Kidney capillary endothelial cell (primary cell): ENCODE data around the gene TRIB2.

Source experiments
- DNase-seq: peaks from one replicate; pipeline ENCODE4 v3.0.0-alpha.2; 2018; ENCODE audit warnings: low spot score

Gene TRIB2

GRCh38 chr2:12720754-12721378, 4.1 kb downstream of the TRIB2 start:
- no peak for DNase-seq

DNA sequence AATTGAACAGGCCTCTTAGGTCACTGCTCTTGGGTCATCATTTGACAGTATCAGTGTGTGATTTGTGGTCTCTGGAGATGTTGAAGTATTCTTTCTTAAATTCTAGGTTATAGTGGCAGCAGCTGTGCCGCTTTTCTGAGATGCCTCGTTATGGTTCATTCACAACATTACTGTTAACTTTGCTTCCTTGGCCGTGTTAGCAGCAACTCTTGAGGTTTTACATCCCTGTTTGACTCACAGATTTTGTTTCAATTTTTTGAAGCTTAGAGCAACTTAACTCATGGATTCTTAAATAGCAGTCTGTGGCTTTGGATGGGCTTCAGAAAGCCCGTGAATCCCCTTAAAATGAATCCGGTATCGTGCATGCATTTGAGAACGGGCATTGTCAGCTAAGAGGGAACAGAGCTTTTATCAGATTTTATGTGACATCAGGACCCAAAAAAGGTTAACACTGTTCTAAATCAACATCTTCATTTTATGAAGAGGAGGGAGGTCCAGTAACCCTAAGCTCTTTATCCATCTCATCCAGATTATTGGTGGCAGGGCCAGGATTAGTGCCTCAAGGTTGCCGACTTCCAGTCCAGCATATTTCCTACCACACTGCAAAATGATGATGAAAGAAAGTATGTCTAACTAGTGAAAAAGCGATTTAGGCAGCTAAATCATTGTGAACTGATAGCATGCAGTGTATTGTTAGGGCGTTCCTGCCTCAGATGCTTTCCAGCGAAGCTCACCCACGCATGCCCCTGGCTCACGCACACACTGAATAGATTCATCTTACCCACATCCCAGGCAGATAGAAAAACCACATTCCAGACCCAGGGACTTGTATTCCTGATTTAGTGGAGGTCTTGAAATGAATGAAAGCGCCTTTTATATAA, 5.1 kb downstream of the TRIB2 start:
- DNase-seq = no peak

DNA sequence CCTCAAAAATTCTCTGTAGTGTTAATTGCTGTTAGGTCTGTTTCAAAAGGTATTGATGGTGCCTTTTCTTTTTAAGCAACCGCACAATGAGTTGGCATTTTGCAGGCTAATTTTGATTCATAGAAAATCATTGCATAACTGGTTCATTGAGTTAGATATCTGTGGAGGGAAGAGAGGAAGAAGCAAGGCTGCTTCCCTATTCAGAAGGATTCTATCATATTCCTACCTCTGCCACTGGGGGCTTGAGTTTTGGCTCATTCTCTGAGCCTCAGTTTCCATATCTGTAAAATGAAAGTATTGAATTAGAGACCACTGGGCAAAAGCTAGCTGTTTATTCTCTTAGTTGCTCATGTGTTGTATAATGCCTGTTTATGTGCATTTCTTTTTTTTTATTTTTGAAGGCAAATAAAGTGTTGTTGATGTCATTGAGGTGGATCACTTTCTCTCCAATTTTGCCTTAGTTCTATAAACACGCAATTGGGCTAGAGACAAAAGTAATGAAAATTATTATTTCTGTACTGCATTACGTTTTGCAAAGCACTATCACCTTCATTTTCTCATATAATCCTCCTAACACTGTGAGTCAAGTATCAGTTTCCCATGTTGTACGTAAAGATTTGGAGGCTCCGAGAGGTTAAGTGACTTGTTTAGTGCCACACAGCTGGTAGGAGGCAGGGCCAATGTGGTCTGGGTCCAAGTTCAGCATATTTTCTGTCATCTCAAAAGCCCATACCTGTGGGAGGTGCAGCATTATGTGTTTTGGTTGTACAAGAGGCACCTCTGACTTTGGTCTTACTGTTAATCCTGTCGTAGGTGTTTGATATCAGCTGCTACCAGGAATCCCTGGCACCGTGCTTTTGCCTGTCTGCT, 5.9 kb downstream of the TRIB2 start:
- DNase-seq = no peak

DNA sequence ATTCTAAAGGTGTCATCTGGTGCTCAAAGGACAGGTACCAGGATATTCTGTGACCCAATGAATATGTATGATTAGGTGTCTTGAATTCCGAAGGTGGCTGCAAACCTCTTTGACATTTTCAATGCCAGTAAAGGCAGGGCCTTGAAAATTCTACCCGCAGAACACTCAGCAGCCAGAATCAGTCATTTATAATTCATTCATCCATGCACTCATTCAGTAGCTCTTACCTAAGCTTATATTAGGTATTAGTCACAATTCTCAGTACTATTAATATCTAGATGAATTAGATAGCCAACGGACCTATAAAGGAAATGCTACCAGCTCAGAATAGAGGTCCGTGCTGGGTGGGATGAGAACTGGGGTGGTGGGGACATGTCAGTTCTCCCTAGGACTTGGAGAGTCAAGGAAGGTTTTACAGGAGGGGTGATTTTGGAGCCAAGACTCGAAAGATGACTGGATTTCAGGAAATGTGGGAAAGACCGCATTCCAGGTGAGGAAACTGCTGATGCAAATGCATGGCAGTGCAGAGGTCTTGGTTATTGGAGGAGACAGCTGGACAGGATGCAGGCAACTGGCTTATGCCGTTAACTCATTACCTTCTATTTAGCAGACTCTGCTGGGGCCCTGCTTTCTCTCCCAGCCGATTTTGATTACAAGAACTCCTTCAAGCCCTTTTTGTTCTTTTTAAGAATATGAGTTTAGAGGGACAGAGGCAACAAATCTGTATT, 7.2 kb downstream of the TRIB2 start:
- no peak for DNase-seq

DNA sequence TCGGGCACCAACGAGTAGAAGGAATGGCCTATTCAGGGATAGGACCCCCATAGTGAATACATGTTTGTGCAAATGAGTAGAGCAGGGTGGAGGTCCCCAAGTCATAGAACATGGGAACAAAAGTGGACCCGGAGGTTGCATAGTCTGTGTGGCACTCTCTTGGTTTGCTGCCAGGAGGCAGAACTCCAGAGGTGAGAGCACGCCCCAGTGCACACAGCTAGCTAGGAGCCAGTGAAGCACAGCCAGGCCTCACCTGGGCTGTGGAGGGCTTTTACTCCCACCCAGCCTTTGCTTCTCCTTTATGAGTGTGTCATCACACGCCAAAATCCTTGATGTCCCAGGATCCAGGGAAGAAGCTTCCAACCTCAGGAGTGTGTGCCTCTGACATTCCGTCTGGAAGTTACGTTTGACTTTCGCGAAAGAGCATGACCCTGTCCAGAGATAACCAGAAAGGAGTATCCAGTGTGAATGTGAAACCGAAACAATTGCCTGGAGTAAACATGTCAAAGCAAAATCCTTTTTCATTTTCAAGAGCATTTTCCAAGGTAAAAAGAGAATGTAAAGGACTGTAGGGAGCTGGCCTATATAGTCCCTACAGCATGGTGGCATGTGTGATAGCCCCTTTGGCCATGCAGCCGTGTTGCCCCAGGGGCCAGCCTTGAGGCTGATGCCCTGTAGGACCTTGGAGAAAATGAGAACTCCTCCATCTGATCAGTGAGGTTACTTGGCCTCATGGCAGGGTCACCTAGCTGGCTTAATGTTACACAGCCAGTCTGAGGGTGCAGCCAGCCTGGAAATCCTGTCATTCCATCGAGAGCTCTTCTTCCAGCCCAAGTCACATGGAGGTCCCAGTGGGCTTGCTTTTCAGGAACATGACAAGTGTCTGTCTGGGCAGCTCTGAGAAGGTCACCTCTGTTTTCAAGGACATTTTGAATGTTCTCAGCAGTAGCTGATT, 8.8 kb downstream of the TRIB2 start:
- DNase-seq = no peak

GRCh38 chr2:12726271-12726670, 9.5 kb downstream of the TRIB2 start:
- no peak for DNase-seq

DNA sequence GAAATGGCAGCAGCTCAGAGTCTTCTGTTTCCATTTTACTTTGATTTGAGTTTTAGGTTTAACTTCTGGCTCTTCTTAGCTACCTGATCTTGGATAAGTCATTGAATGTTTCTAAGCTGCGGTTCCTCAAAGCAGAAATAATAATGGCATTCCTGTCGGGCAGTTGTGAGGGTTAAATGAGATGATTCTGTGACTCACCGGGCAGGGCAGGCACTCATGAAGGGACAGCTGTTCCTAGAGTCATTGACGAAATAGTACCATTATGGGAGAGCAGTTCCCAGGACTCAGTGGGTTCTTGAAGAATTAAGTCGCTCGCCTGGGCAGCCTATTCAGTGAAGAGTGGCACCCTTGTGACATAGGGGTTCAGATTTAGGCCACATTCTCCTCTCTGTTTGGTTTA, 10.3 kb downstream of the TRIB2 start:
- no peak for DNase-seq

DNA sequence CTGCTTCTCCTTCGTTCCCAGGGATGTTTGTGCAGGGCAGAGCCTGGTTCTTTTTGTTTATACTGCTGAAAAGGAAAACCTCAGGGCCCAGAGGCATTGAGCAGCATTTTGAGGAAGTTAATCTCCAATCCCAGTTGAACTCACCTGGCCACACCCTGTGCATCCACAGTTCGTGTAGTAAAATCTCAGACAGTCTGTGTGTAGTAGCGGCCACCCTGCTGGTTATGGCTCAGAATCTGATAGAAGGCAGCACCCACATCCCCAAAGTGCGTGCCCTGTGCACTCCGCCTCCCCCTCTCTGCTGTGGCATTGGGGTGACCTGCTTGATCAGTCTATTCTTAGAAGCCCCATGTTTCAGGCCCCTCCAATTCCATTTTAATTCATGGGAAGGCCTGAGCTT, 10.9 kb downstream of the TRIB2 start:
- no peak for DNase-seq

GRCh38 chr2:12728221-12728777, 11.6 kb downstream of the TRIB2 start:
- no peak for DNase-seq

DNA sequence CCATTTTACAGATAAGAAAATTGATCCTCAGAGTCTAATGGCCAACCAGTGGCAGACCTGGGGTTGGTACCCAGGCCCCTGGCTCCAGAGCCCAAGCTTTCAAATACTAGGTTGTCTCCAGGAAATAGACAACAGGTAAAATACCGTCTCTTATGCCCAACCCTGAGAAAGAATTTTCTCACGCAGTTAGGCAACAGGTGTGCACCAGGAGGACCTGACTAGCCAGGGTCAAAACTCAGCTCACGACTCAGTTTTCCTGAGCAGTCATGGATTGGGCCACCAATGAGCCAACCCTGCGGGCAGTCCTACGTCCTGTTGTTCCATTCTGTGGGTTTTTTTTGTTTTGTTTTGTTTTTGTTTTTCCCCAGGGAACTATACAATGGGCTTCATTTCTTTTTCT, 13.5 kb downstream of the TRIB2 start:
- DNase-seq = no peak

- no peak for DNase-seq
Measured at GRCh38 chr2:12731701-12732280, 15.1 kb downstream of the TRIB2 start.

GRCh38 chr2:12732651-12733050, 15.9 kb downstream of the TRIB2 start:
- DNase-seq = no peak

DNA sequence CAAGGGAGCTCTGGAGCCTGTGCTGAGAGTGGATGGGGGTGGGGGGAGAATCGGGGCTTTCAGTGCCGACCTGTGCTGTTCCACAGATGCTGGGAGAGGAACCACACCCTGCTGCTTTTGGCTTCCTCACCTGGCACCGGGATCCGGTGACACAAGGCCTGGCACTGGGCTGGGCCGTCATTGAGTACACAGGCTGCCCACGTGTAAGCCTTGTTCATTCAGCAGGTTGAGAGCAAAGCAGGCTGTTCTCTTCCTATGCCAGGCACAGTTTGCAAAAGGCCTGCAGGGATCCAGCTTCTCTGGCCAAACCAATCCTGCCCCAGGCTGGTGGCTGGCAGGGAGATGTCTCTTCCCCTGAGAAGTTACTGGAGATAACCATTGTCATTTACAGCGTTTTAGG, 17.1 kb downstream of the TRIB2 start:
- DNase-seq = no peak

DNA sequence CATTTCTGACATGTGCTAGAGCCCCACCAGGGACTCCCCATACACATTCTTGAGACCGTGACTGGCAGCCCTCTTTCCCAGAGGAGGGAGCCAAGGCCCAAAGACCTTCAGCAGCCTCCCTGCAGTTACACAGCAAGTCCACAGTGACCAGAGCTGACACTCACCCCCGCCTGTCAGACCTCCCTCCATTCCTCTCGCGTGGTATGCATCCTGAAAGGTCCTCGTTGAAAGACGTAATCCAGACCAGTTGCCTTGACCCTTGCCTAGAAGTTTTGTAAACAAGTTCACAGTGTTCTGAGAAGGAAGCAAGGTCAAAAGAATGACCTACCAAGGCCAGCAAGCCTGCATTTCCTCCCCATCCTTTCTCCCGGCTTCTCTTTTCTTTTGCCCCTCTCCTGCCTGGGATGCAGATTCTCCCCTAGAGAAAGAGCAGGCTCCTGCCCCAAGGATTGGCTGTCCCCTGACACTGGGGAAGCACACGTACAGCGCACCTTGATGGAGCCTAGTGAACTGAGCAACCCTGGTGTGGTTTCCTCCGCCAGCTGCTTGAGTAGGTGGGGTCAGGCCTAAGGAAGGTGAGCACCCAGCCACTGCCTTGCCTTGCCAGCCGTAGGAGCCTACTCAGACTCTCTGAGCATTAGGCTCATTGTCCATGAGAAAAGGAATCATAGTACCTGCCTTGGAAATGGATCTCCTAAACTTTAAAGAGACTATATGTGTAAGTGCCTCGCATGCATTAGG, 18.3 kb downstream of the TRIB2 start:
- DNase-seq = no peak

- DNase-seq = no peak
Measured at GRCh38 chr2:12737297-12737696, 20.6 kb downstream of the TRIB2 start.

- DNase-seq = no peak
Measured at GRCh38 chr2:12737738-12738485, 21.2 kb downstream of the TRIB2 start.

- DNase-seq = no peak
Measured at GRCh38 chr2:12739721-12740254, 23.1 kb downstream of the TRIB2 start.

DNA sequence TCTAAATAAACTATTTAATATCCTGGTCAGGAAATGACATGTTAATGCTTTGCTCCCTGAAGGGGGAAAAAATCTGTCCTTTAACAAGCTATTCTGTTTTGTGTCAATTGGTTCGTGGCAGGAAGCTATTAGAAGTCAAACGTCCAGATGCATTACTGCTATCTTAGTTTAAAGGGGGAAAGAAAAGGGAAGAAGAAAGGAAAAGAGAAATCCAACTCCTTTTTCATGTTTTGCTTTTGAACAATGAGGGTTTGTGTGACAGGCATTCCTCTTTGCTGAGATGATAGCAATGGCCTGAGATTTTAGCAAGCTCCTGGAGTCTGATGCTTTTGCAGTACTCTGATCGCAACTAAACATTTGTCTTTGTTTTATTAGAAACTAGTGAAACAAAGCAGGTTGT, 24.6 kb downstream of the TRIB2 start:
- no peak for DNase-seq
